PC-9 (cell line): ENCODE data around the gene MKRN2OS. TPM values are rescaled to one million over a fixed set of nuclear protein-coding genes. Genes with fewer than 3 reads are reported as not detected.

Experiments
- BruUV-seq: library from RNA; stranded (reverse); fragments of 400-500 nt; replicated peaks from 2 replicates; lab custom pipeline; 2021; lab: Mats Ljungman, UMichigan
- CTCF ChIA-PET: fragments of 300-600 bp; sonication (Branson Sonifier 250); formaldehyde crosslinking; loops from one replicate; lab custom pipeline; 2022; ENCODE audit warnings: antibody characterized with exemption; lab: Charles Lee
- POLR2A ChIA-PET: fragments of 300-600 bp; sonication (Branson Sonifier 250); formaldehyde crosslinking; loops from one replicate; lab custom pipeline; 2022; ENCODE audit warnings: antibody characterized with exemption; ENCODE audit not compliant: unreplicated experiment; lab: Charles Lee
- DNase-seq, 2 experiments: peaks; one replicate each; pipeline versions ENCODE4 v3.0.0 to v3.0.0-alpha.2; 2015 to 2022; ENCODE audit warnings: mixed read lengths in 1 of 2
- H2AFZ ChIP-seq: fragments of 200-600 bp; sonication (generic); 2 replicates; pipeline ENCODE4 v1.8.1; 2017; ENCODE audit warnings: antibody characterized with exemption
- H3F3A ChIP-seq: fragments of 200-600 bp; sonication (generic); 2 replicates; pipeline ENCODE4 v1.8.1; 2017; ENCODE audit warnings: antibody characterized with exemption, mild to moderate bottlenecking, low read depth; ENCODE audit not compliant: insufficient read depth
- H3K27ac ChIP-seq: fragments of 200-600 bp; sonication (generic); 2 replicates; pipeline ENCODE4 v1.6.1; 2016; ENCODE audit warnings: mixed run types
- H3K27me3 ChIP-seq: fragments of 200-600 bp; sonication (generic); 2 replicates; pipeline ENCODE4 v1.6.1; 2016; ENCODE audit warnings: low read depth, mixed run types; ENCODE audit not compliant: insufficient read depth
- H3K36me3 ChIP-seq: fragments of 200-600 bp; sonication (generic); 2 replicates; pipeline ENCODE4 v1.6.1; 2016; ENCODE audit warnings: low read depth, mixed run types
- H3K4me1 ChIP-seq: fragments of 200-600 bp; sonication (generic); replicated peaks from 2 replicates; pipeline ENCODE4 v1.6.1; 2016; ENCODE audit warnings: mixed run types; ENCODE audit not compliant: insufficient read depth
- H3K4me2 ChIP-seq: fragments of 200-600 bp; sonication (generic); 2 replicates; pipeline ENCODE4 v1.6.1; 2017; ENCODE audit warnings: mixed run types
- H3K4me3 ChIP-seq: fragments of 200-600 bp; sonication (generic); 2 replicates; pipeline ENCODE4 v1.6.1; 2016; ENCODE audit warnings: mixed run types
- H3K79me2 ChIP-seq: fragments of 200-600 bp; sonication (generic); 2 replicates; pipeline ENCODE4 v1.6.1; 2017; ENCODE audit warnings: low read depth, mixed run types
- H3K9me2 ChIP-seq: fragments of 200-600 bp; sonication (generic); 2 replicates; pipeline ENCODE4 v1.8.1; 2017; ENCODE audit warnings: mild to moderate bottlenecking; ENCODE audit not compliant: insufficient read depth
- H3K9me3 ChIP-seq: fragments of 200-600 bp; sonication (generic); 2 replicates; pipeline ENCODE4 v1.8.1; 2016; ENCODE audit warnings: low read depth; ENCODE audit not compliant: insufficient read depth
- H4K20me1 ChIP-seq: fragments of 200-600 bp; sonication (generic); 2 replicates; pipeline ENCODE4 v1.8.1; 2017; ENCODE audit not compliant: insufficient read depth
- EZH2 ChIP-seq: fragments of 200-600 bp; sonication (generic); IDR thresholded peaks from 2 replicates; pipeline ENCODE4 v1.8.0; 2017; ENCODE audit warnings: antibody characterized with exemption, low read depth
- intact Hi-C: fragments of 100-400 bp; cut with micrococcal nuclease; formaldehyde crosslinking; loops from one replicate; pipeline ENCODE4 v1.10.0; 2022; ENCODE audit not compliant: unreplicated experiment
- total RNA-seq: library from RNA; stranded (reverse); gene quantifications from 2 replicates; pipeline ENCODE4 v1.2.3, GENCODE V29; 2021
- TF ChIP-seq, protein P1 (sequence below): fragments of 200-600 bp; sonication (generic); conservative IDR thresholded peaks from 2 replicates; pipeline ENCODE4 v1.6.1; 2017; ENCODE audit warnings: mixed run types, antibody characterized with exemption, mild to moderate bottlenecking, moderate library complexity

The MKRN2OS gene
- total RNA-seq, 1 experiment from 2014 or later: 6.2 TPM

DNA sequence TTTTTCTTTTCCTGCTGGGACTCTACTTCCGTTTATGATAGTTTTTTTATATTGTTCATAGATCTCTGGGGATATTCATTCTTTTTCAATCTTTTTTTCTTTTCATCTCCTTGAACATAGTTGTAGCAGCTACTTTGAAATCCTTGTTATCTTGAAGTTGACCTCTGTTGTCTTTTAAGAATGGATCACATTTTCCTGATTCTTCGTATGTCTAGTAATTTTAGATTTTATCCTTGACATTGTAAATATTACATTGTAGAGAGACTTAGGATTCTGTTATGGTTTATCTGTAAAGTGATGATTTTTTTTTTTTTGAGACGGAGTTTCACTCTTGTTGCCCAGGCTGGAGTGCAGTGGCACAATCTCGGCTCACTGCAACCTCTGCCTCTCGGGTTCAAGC is 32.1 kb upstream of the MKRN2OS start:
- ChIA-PET POLR2A (no interaction called here), CTCF (no interaction called here)
- H3K4me2 ChIP-seq: no peak overlapping the region
- peaks cover 21% of the 10 kb centered on the region for H3K36me3 ChIP-seq
- peaks cover 6% of the 10 kb centered on the region; the same call in 1 of the 2 replicates for H3F3A ChIP-seq
- H4K20me1 ChIP-seq: peaks cover 4% of the 10 kb centered on the region
- TF ChIP-seq, protein P1, sequence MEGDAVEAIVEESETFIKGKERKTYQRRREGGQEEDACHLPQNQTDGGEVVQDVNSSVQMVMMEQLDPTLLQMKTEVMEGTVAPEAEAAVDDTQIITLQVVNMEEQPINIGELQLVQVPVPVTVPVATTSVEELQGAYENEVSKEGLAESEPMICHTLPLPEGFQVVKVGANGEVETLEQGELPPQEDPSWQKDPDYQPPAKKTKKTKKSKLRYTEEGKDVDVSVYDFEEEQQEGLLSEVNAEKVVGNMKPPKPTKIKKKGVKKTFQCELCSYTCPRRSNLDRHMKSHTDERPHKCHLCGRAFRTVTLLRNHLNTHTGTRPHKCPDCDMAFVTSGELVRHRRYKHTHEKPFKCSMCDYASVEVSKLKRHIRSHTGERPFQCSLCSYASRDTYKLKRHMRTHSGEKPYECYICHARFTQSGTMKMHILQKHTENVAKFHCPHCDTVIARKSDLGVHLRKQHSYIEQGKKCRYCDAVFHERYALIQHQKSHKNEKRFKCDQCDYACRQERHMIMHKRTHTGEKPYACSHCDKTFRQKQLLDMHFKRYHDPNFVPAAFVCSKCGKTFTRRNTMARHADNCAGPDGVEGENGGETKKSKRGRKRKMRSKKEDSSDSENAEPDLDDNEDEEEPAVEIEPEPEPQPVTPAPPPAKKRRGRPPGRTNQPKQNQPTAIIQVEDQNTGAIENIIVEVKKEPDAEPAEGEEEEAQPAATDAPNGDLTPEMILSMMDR: no peak
- no peak for TF ChIP-seq EZH2
- H3K4me1 ChIP-seq: no peaks in the 10 kb centered on the region
- H3K27me3 ChIP-seq: no peaks in the 10 kb centered on the region
- H3K79me2 ChIP-seq: no peaks in the 10 kb centered on the region
- no peak overlapping the region for H2AFZ ChIP-seq
- no peak overlapping the region for H3K27ac ChIP-seq
- H3K4me3 ChIP-seq: no peak overlapping the region
- no peak for DNase-seq
- BruUV-seq: no TSS peak
- no peaks in the 10 kb centered on the region for H3K9me3 ChIP-seq
- intact Hi-C loops: no loop called here
- no peaks in the 10 kb centered on the region for H3K9me2 ChIP-seq

DNA sequence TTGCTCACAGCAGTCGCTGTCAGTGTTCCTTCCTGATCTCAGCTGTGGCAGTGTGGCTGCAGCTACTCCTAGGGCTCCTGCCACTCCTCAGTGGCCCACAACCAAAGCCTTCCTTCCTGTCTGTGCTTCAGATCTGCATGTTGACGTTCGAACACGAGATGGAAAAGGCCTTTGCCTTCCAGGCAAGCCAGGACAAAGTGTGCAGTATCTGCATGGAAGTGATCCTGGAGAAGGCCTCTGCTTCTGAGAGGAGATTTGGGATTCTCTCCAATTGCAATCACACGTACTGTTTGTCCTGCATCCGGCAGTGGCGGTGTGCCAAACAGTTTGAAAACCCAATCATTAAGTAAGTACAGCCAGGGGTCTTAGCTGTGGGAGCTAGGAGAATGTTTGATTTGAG is 29.4 kb upstream of the MKRN2OS start:
- Histone ChIP-seq H3K27ac (no peak overlapping the region), H3K9me3 (no peaks in the 10 kb centered on the region), H3K79me2 (no peaks in the 10 kb centered on the region), H3K4me1 (no peaks in the 10 kb centered on the region), H3K4me3 (no peak overlapping the region), H3K9me2 (no peaks in the 10 kb centered on the region), H4K20me1 (no peaks in the 10 kb centered on the region; the same call in 1 of the 2 replicates), H3K4me2 (no peak overlapping the region), H3K27me3 (no peaks in the 10 kb centered on the region), H3F3A (no peaks in the 10 kb centered on the region), H2AFZ (no peak overlapping the region), H3K36me3 (peaks cover 37% of the 10 kb centered on the region)
- intact Hi-C loops: no loop called here
- no peak for TF ChIP-seq EZH2
- TF ChIP-seq, protein P1: no peak
- POLR2A ChIA-PET: no interaction called here
- no TSS peak for BruUV-seq
- no peak for DNase-seq
- CTCF ChIA-PET: interaction anchor here (0.6 kb wide), 1 partner anchor 40 kb away, joined by 7 read pairs; no protein-coding TSS in a partner anchor

DNA sequence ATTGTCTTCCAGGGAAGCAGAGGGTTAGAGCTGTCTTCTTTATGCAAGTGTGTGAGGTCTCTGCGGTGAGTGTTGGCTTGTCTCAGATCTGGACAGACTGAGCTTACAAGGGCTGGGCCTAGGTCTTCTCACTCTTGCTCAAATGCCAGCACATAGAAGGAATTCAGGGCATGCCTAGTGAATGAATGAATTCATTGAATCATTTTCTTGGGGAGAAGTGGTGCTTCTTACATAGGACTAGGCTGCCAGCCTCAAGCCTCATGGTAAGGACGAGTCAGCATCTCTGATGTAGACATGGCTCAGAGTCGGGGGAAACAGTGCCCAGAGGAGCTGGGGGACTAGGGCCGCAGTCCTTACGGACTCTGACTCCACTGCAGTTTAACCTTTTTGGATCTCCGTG is 28.8 kb upstream of the MKRN2OS start:
- DNase-seq: no peak
- no TSS peak for BruUV-seq
- H3K36me3 ChIP-seq: peaks cover 41% of the 10 kb centered on the region

More for the DNA sequence above, 28.8 kb upstream of the MKRN2OS start:
- no peaks in the 10 kb centered on the region for H3K27me3 ChIP-seq
- H3K27ac ChIP-seq: no peak overlapping the region
- H3F3A ChIP-seq: no peaks in the 10 kb centered on the region
- no peaks in the 10 kb centered on the region; the same call in 1 of the 2 replicates for H4K20me1 ChIP-seq
- no peaks in the 10 kb centered on the region for H3K79me2 ChIP-seq
- ChIA-PET POLR2A (no interaction called here), CTCF (interaction anchor here (0.6 kb wide), 1 partner anchor 39 kb away, joined by 7 read pairs; no protein-coding TSS in a partner anchor)
- TF ChIP-seq, protein P1: no peak
- no peak for TF ChIP-seq EZH2
- H3K4me2 ChIP-seq: no peak overlapping the region
- no peak overlapping the region for H2AFZ ChIP-seq
- no peaks in the 10 kb centered on the region for H3K4me1 ChIP-seq
- intact Hi-C loops: no loop called here
- H3K9me2 ChIP-seq: no peaks in the 10 kb centered on the region
- no peaks in the 10 kb centered on the region for H3K9me3 ChIP-seq
- no peak overlapping the region for H3K4me3 ChIP-seq
